HG03097 (cell line): Measurements from ENCODE around the gene SETSIP.
"Not testable (repeated sequence)": the region's sequence is repeated elsewhere in the genome, so short reads cannot be mapped to it uniquely, and the experiment has no call there.

Experiments
- ATAC-seq: cut with Tn5 transposase; IDR thresholded peaks from one replicate; pipeline ENCODE4 v1.9.1; 2021; ENCODE audit not compliant: unreplicated experiment, low FRiP score

SETSIP gene, protein sequence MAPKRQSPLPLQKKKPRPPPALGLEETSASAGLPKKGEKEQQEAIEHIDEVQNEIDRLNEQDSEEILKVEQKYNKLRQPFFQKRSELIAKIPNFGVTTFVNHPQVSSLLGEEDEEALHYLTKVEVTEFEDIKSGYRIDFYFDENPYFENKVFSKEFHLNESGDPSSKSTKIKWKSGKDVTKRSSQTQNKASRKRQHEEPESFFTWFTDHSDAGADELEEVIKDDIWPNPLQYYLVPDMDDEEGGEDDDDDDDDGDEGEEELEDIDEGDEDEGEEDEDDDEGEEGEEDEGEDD

DNA sequence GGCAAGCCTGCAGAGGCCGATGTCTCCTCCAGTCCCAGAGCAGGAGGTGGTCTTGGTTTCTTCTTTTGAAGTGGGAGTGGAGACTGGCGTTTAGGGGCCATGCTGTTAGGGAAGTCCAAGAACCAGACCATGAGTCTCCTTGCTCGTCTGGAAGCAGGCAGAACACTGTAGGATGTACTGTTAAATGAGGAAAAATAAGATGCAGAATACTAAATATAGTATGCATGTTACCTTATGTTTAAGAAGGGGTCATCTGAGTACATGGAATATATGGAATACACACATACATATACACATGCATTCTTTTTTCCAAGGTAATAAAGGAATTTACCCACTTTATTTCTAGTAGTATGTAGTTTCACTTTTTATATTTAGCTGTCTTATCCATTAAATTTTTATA is at the start of gene SETSIP:
SETSIP (minus strand) TSS at position 101 of the 400 bp plus-strand sequence; CDS start at position 101, 0 bp downstream.
- no peak for ATAC-seq

DNA sequence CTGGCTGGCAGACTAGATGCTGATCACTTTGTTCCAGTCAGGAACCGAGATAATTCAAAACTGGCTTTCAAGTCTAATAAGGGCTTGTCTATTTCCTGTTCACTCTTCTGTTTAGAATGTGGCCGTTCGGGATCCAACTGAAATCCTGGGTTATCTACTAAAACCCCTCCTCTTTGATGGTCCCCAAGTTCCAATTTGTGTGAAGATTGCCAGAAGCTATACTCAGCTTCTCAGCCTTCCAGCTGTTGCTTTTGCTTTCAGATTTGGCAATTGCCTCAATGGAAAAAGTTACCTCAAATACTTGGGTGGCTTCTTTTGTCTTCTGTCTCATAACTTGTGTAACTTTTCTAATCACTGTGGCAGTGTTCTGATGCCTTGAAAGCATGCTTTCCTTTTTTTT is 48.7 kb upstream of the SETSIP start:
- ATAC-seq, result no peak

DNA sequence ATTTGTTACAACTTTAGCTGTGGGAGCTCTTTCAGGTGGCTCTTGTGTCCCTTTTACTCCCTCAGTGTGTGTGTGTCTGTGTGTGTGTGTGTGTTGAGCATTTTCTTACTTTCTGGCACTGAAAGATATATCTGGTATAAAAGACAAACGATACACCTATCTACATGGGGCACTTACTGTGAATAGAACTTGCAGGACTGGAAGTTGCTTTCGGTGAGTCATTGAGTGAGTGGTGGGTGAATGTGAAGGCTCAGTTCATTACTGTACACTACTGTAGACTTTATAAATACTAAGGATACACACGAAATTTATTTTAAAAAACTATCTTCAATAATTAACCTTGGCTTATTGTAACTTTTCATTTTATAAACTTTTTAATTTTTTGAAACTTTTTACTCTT is 43.6 kb upstream of the SETSIP start:
- no peak for ATAC-seq

DNA sequence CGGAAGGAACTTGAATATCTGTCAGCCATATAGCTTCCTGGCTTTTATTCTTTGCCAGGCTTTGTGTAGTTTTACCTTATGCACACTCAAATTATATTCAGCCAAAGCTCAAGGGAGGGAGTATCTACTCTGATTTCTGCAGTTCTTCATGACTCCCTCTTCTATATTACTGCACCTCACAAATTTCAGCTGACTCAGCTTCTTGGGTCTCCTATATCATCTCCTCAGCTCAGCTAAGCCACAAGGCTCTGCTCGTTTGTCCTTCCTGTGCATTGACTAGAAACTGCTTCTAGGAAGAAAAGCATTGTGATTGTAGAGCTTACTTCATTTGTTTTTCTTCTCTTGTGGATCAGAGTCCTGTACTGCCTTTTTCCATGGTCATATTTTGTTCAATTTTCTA is 42.3 kb upstream of the SETSIP start:
- no peak for ATAC-seq

DNA sequence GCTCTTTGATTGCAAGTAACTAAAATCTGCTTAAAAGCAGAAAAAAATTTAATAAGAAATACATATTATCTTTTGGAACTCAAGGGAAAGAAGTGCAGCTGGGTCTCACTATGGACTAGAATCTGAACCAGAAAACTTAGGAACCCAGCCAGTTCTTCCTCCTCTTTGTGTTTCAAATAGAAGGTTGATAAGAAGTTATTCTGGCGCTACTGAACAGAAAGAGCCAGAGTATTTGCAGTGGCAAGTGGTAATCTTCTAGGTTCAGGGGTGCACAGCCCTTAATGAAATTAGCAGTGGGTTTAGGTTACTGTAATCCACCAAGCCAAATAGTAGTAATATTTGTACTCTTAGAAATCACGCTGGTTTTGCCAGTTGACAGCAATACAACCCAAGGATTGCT is 33.4 kb upstream of the SETSIP start:
- ATAC-seq, result no peak

DNA sequence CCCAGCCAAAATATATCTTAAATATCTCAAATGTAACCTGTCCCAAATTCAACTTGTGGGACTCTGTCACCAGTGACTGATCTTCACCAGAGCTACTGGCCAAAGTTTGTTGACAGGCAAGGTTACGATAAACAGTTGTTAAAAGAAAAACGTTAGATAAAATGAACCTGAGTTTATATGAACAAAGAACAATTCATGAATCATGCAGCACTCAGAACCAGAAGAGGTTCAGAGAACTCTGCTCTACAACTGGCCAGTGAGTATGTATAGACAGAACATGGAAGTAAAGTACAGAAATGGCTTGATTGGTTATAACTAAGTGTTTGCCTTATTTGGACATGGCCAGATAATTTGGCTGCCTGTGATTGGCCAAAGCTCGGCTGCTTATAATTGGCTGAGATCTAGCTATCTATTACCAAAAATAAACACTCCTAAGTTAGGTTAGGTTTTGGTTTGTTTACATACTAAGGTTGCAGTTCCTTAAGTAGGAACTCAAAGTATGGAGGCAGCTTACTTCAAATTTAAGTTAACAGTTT is 30.4 kb upstream of the SETSIP start:
- ATAC-seq, result no peak

DNA sequence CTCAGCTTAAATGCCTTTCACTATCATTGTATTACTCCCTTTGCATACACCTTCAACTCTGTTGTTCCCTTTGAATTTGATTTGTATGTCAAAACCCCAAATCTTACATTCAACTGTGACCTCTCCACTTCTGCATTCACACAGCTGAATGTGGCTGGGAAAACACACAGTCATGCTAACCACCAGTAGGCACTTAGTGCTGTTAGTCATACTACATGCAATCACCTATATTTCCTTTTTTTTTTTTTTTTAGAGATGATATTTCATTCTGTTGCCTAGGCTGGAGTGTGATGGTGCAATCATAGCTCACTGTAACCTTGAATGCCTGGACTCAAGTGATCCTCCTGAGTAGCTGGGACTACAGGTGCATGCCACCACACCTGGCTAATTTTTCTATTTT is 21.1 kb upstream of the SETSIP start:
- ATAC-seq, result no peak

DNA sequence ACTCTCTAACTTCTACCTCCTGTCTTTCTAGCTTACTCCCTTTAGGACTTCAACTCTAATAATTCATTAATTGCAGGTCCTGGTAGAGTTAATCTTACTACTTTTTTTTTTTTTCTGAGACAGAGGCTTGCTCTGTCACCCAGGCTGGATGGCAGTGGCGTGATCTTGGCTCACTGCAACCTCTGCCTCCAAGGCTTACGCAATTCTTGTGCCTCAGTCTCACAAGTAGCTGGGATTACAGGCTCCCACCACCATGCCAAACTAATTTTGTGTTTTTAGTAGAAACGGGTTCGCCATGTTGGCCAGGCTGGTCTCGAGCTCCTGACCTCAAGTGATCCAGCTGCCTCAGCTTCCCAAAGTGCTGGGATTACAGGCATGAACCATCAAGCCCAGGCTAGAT is 20.7 kb upstream of the SETSIP start:
- ATAC-seq, result no peak

DNA sequence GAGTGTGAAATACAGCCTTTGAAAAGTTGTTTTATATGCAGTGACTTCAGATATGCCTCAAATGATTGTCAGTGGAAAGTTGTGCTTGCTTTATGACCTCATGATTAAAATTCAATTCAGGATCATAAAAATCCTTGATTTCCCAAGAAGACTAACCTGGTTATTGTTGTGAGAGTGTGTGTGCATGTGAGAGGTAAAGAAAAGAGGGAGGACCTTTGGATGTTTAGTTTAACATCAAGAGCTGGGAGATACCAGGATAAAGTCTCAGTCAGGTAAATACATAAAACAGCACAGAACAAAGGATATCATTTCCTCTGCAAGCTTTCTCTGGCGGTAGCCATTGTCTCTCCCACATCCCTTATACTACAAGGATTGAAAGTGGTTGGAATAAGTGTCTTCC is 19.4 kb upstream of the SETSIP start:
- no peak for ATAC-seq

DNA sequence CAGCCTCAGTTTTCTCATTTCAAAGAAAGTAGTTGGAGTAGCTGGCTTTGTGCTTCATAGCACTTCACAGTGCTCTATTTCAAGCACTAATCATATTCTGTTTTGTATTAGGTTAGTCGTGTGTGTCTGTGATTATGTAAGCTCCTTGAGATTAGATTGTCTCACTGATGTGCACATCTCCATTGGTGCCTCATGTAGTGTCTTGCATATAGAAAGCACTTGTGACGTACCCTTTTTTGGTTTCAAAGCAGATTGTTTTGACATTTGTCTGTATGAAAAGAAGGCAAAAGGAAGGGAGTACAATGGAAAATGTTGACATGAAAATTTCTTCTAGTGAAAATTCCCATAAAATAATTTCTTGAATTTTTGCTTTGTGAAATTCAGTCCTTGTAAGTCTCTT is 18.9 kb upstream of the SETSIP start:
- no peak for ATAC-seq

DNA sequence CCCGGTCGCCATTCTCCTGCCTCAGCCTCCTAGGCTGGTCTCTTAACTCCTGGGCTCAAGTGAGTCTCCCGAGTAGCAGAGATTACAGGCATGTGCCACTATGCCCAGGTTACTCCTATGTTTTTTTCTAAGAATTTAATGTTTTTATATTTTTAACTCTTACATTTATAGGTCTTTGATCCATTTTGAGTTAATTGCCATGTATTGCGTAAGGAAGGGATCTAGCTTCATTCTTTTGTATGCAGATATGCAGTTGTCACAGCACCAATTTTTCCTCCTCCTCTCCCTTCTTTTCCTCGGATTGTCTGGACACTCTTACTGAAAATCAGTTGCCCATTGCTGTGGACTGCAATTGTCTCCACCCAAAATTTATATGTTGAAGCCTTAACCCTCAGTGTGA is 16.4 kb upstream of the SETSIP start:
- no peak for ATAC-seq

DNA sequence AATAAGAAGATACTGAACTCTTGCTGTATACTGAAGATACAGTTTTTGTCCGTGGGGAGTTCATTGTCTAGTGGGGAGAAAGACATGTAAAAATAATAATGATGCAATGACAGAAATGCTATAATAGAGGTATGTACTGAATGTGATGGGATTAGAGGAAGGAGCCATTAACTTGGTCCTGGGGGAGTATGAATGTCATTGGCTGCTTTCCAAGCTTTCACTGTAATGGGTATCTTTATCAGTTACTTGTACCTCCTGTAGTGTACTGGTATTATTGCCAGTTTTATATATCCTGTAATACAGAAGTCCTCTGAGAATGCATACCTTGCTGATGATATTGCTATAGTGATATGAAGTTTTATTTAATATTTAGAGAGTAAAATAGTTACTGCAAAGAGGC is 12.3 kb upstream of the SETSIP start:
- no peak for ATAC-seq

DNA sequence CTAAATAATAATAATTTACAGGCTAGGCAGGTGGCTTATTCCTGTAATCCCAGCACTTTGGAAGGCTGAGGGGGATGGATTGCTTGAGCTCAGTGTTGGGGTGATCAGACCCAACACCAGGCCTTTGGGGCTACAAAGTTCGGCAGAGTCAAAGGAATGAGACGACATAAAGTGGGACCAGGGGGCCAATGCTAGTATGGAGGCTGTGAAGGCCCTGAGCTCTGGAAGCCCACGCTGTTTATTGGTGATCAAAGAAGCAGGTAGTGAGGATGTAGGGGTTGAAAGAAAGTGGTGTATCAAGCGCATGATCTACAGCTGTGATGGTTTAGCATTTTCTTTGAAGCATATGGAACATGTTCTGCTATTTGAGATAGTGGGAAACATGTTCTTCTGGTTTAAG is 10.5 kb upstream of the SETSIP start:
- ATAC-seq, result no peak

DNA sequence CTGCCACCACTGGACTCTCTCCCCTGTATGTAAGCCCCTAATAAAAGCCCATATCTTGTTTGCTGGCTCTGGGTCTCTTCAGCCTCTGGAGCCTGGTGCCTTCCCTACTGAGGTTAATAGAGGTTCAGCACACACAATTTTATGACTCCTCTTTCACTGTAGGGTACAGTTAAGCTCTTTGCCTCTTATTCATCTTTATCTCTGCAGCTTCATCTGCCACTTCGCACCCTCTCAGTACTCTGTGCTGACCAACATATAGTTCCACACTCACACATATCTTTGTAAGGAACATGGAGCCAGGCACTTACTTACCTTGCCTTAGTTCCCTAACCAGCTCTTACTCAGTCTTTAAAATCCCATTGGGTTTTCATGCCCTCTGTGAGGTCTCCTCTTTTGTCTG is 9.4 kb upstream of the SETSIP start:
- no peak for ATAC-seq

DNA sequence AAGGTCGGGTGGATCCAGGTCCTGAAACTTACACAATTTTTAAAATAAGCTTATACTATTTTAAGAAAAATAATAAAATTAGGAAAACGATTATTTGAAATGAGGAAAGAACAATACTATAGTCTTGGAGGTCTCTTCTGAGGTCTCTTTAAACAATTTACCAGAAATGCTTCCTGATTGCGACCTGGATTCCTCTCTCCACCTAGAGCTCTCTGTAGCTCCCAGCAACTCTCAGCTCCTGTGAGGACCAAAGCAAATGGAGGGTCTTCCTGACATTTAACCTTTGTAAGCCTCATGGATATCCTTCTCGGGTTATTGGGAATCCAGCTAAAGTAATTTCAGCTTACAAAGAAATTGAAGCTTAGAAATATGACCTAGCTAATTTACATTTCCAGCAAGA is 5.8 kb upstream of the SETSIP start:
- no peak for ATAC-seq

DNA sequence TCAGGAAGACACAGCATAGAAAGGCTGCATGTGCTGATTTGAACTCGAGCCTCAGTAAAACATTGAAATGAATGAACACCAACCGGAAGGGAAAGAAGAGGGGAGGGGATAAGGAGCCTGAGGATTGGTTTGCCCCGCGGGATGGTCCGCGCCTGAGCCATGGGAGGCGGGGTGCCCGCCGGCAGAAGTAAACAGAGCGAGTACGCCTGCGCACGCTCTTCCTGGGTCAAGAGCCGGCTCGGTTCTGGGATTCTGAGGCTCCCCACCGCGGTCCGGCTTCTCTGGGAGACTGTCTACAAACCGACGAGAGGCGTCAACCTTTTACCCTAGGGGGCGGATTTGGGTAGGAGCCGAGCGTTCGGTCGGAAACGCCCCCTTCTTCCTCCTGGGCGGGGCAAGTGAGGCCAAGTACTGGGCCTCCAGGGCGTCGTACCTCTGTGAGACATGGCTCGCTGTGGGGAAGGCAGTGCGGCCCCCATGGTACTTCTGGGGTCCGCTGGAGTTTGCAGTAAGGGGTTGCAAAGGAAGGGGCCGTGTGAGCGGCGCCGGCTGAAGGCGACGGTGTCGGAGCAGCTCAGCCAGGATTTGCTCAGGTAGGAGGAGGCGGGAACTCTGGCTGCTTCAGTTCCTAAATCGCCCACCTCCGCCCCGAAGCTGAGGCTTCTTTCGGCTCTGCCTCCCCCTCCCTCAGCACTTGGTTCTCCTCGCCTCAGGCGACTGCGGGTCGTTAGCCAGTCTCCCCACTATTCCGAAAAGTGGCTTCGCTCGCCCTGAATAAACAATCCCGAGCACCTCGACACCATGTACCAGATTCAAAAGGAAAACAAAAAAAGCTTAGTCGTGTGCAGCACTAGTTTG is 5.1 kb upstream of the SETSIP start, which contains the start of gene BTBD8:
BTBD8 (plus strand) TSS at position 218 of the 858 bp plus-strand sequence; CDS start at position 445, 227 bp downstream.
- ATAC-seq, result peak; percentile 89

DNA sequence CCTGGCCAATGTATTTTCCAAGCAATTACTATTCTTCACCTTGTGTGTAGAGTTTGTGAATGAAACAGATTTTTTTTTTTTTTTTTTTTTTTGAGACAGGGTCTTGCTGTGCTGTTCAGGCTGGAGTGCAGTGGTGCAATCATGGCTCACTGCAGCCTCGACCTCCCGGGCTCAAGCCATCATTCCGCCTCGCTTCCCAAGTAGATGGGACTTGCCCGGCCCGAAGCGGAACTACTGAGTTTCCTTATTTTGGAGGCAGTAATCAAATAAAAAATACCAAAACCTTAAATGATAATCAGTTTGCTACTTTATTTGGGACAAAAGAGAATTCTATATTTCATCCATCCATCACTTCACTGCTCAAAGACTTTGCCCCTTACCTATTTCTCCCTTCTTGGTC is 4.2 kb upstream of the SETSIP start:
- no peak for ATAC-seq

DNA sequence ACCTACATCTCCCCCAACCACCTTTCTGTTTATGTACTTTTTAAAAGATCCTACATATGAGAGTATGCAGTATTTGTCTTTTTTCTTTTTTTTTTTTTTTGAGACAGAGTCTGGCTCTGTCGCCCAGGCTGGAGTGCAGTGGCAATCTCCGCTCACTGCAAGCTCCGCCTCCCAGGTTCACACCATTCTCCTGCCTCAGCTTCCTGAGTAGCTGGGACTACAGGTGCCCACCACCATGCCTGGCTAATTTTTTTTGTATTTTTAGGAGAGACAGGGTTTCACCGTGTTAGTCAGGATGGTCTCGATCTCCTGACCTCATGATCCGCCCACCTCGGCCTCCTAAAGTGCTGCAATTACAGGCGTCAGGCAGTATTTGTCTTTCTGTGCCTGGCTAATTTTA is 2.9 kb upstream of the SETSIP start:
- not testable (repeated sequence) for ATAC-seq

DNA sequence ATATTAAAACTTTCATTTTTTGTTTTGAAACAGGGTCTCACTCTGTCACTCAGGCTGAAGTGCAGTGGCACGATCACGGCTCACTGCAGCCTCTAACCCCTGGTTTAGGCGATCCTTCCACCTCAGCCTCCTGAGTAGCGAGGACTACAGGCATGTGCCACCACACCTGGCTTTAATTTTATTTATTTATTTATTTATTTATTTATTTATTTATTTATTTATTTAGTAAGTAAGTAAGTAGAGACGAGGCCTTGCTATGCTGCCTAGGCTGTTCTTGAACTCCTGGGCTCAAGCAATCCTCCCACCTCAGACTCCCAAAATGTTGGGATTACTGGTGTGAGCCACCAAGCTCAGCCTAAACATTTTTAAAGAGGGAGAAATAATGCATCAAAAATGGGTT is 1.2 kb upstream of the SETSIP start:
- no peak for ATAC-seq

DNA sequence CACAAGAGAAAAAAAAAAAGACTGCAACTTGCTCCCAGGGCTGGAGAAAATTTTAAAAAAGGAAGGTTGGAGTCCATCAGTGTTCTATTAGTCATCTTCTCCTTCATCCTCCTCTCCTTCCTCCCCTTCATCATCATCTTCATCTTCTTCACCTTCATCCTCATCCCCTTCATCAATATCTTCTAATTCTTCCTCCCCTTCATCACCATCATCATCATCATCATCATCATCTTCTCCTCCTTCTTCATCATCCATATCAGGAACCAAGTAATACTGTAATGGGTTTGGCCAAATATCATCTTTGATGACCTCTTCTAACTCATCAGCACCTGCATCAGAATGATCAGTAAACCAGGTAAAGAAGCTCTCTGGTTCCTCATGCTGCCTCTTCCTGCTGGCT is 765 bp downstream of the SETSIP start:
- ATAC-seq, result not testable (repeated sequence)

DNA sequence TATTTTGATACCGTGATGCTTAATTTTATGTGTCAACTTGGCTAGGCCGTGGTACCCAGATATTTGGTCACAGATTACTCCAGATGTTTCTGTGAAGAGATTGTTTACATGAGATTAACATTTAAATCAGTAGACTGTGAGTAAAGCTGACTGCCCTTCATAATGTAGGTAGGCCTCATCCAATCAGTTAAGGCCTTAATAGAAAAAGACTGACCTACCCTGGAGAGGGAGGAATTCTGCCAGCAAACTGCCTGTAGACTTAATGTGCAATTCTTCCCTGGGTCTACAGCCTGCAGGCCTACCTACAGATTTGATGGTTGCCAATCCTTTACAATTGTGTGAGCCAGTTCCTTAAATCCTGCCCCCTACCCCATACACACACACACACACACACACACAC is 4.3 kb downstream of the SETSIP start:
- no peak for ATAC-seq

DNA sequence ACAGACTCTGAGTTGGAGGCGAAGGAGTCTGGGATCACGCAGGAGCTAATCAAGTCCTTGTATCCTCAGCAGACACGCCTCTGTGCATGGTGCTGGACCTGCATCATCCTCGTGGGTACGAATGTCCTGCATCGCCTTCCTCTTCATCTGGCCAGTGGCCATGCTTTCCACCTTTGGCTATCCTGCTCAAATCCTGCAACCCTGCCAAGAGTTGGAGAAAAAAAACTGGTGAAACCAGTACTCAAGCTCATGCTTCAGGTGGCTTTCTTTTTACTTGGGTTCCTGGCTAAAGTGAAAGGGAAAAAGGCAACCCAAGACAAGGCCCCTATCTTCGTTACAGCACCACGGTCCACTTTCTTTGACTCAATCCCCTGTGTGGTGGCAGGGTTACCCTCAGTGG is 8.9 kb downstream of the SETSIP start:
- no peak for ATAC-seq
